Measurements from ENCODE around the gene CXCL8.

Gene CXCL8

DNA sequence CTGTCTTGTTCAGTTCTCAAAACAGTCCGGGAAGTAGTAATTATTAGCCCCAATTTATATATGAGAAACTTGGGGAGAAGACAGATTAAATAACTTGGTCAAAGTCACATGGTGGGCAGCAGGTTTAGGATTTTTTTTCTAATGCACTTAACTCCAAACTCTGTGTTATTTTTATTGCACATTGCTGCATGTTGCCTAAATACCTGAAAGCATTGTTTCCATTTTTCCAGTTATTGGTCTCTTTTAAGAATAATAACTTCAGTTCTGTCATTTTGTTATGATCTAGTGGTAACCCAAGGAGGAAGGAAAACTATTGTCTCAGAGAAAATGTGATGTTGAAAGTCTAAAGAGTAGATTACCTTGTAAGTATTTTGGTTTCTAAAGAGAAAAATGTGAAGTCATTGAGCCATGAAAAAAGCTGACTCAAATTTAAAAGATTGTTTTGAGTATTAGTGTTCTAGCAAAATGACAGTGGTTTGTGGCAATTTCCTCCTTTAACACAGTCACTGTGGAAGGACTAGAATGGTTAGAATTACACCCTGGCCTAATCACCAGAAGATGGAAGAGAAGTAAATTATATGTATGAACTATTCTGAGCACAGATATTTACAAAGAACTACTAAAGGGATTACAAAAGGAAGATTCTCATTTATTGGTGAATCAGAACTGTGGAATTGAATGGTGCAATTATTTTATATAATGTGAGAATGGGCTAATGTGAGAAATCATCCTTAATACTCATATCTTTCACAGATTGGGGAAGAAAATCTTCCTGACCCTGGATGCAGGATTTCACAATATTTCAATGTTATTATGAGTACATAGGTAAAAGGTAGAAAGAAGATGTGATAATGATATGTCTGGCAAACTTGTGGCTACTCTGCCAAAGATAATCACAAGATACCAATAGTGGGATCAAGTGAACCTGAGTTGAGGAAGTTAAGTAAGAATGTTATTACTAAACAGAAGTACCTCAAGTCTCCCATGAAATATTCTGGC lies 21.7 kb upstream of the CXCL8 start:
- DNase-seq: no peak

DNA sequence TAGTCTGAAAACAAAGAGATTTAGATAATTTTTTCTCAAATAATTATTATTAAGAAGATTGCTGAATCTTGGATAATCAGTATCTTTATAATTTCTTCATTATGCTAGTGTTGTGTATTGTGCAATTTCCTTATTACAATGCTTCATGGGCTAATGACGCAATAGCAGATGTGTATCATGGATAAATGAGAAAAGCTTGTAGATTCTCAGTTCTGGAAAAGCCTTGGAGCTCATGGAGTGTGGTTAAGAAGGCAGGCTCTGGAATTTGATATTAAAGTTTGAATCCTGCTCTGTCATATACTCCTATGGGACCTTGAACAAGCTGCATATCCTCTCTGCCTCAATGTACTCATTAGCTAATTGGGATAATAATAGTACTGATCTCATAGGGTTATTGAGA lies 18.9 kb upstream of the CXCL8 start:
- DNase-seq: no peak

DNA sequence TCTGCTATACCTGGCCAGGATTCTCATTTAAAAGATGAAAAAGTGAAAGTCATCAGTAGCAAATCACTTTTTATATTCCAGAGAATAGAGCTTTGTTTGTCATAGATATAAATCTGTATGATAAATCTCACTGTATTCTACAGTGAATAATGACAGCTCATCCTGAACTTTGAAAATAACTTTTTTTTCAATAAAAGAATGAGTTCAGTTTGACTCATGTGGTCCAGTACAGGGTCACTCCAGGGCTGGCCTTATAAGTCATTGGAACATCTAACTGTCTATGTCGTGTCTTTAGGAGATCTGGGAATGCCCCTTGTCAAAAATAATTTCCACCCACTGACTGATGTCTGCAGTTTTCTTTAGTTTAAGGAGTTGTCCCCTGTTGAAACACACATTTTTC lies 18.5 kb upstream of the CXCL8 start:
- DNase-seq: no peak

DNA sequence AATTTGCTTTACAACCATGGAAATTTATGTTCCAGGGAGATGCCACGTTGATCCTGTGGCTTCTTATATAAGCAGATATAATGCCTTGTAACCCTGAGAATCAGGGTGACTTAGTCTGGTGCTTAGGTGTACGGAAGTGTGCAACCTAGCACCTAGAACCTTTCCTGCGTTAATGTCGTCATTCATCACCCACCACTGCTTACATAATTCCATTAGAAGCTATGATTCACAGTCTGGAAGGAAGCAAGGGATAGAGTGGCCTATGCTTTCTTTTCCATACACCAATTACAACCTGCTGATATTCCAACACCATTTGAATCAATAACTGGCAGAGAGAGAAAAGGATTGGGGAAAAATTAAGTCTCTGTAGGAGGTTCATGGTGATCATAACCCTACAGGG lies 17.3 kb upstream of the CXCL8 start:
- no peak for DNase-seq

DNA sequence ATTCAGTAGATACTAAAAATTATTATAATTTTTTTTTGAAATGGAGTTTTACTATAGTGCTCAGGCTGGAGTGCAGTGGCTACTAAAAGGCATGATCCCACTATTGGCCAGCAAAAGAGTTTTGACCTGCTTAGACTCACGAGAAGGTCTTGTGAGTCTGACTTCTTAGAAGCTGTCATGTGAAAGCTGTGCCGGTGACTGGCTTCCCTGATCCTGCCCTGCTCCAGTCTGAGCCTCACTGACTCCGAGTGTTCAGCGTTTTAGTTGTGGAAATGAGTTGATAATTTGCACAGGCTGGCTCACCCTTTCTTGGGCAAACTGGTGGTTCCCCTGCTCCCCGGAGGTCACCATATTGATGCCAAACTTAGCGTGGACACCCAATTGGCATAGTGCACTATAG lies 16.4 kb upstream of the CXCL8 start:
- no peak for DNase-seq

DNA sequence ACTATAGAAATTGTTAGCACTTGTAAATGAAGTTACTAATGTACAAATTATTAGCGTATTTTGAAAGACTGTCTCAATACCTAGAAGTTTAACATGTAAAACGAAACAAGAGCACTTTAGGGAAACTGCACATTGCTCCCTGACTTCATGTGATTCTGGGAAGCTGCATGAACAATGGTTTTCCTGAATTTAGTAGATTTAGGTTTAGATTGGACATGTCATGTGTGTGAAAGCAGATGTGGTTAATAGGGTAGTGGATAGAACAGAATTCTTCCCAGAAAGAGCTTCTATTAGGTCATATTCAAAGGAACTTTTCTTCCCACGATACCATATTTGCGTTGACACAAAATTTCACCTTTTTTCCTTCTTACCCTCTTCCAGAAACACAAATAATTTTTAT lies 14.9 kb upstream of the CXCL8 start:
- no peak for DNase-seq

DNA sequence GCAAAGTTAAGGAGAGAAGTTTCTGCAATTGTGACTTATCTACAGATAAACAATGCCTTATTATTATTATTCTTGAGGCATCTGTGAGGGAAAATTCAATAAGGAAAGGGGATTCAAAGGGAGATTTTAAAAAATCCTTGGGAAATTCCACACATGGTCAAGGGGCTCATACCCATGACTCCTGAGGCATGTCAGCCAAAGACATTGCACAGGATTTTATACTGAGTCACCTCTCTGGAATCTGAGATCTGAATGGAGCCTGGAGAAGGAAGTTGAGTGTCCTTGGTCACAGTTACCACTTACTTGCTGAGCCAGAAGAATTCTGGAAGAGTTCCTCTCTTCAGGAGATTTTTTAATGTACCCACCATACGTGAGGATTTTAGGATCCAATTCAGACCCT lies 14.4 kb upstream of the CXCL8 start:
- no peak for DNase-seq

DNA sequence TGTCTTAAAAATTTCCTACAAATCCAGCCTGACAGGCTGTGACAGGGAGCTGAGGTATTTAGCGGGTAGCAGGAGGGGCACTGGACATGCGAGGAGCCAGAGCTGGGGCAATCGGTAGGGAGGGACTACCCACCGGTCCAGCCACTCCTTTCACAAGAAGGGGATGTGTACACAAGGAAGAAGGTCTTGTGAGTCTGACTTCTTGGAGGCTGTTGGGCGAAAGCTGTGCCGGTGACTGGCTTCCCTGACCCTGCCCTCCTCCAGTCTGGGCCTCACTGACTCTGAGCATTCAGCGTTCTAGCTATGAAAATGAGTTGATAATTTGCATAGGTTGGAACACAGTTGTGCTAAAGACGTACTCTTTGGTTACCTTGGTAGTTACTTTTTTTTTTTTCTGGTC lies 12.7 kb upstream of the CXCL8 start:
- no peak for DNase-seq

DNA sequence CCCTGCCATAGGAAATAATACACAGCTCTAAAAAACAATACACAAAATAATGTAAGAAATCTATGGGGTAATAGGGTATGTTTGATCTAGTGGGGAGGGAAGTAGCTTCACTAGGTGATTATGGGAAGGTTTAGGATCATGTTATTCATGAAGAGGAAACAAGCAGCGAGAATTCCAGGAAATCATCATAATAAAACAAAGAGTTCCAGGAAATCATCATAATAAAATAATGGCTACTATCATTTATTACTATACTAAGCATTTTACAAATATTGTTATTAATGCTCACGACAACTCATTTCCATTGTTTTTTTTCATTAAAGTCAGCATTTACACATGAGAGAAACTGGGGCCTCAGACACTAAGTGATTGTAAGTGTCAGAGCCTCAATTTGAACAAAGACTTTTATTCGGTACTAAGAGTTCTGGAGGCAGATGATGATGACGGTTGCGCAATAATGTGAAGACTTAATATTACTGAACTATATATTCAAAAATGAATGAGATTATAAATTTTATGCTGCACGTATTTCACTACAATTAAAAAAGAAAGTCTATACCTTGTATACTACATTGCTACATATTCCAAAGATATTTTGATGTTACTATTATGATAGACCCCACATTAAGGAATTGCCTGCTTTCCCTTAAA lies 12.2 kb upstream of the CXCL8 start:
- no peak for DNase-seq

DNA sequence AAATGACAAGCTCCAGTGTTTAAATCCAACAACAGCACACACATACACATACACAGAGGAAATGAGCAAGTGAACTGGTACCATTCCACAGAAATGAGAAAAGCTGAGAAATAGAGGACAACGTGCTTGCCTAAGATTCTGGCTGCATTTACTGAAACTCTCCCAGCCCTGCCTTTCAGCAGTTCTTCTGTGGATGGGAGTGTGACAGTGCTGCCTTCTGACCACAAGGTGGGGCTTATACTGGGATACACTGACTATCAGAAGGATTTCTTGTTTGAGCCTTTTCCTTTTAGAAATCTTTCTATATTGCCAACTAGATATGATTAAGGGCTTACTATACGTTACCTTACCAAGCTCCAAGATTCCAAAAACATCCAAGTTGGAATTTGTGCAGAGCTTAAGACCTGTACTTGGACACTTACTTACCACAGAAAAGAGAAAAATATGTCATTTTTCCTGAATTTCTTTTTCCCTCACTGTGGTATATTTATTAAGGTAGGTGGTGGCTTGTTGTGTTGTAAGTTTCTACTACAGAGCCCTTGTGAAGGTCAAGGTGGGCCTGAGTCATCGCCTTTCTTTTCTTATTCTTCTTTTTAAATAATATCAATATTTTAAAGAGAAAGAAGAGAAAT lies 10.7 kb upstream of the CXCL8 start:
- no peak for DNase-seq

DNA sequence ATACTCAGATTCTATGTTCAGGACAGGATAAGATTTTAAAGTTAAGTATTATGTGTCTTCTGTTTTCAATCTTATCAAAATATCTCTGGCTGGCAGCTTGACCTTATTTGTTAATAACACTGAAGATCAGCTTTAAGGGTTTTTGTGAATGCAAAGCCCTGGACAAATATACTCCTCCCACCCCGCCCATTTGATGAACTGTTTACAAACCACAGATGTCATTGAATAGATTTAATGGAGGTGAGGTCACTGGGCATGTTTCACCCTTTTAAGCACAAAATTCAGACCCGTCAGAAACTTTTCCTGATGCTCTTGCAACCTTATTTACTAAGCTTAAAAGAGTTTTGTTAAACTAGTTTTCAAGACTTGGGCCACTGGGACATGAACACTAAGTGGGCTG lies 10.1 kb upstream of the CXCL8 start:
- no peak for DNase-seq

DNA sequence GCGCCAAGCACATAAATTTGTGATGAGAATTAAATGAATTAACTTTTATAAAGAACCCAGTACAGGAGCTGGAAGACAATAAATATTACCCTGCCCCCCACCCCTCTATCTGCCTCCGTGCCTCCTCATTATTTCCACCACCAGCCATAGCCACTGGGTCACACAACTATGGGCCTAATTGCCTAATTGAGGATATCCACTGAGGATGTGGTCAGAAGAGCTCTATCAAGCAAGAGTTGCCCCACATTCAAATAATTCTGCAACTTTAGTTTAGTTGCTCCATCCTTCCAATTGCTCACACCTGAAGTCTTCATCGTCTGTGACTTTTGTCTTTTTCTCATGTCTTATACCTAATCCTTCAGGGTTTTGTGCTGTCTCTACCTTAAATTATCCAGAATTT lies 9.5 kb upstream of the CXCL8 start:
- no peak for DNase-seq

DNA sequence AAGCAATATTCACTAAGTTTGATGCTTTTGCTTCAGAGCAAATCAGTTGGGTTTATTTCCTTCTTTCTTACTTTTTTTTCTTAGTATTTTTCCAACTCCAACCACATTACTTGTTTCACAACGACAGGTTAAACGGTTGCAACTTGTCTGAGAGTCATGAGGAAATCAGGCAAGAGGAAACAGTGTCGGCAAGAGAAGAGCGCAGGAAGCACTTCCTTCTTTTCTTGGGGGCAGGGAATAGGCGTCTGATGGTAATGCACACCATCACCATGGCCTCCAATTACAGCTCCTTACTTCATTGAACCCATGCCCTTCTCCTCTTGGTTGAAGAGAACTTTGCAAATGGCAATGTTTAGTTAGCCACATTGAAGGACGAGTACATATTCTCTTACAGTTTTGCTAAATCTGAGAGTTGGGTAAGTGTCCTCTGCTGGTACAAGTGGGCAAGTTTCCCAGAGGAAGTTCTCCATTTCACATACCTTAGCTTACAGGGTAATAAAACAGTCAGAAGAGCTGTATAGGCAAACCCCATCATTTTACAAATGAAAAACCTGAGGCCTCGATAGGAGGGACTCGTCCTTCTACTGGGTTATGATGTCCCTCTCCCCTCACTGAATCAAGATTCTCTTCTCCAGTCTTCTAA lies 8.3 kb upstream of the CXCL8 start:
- DNase-seq: no peak

DNA sequence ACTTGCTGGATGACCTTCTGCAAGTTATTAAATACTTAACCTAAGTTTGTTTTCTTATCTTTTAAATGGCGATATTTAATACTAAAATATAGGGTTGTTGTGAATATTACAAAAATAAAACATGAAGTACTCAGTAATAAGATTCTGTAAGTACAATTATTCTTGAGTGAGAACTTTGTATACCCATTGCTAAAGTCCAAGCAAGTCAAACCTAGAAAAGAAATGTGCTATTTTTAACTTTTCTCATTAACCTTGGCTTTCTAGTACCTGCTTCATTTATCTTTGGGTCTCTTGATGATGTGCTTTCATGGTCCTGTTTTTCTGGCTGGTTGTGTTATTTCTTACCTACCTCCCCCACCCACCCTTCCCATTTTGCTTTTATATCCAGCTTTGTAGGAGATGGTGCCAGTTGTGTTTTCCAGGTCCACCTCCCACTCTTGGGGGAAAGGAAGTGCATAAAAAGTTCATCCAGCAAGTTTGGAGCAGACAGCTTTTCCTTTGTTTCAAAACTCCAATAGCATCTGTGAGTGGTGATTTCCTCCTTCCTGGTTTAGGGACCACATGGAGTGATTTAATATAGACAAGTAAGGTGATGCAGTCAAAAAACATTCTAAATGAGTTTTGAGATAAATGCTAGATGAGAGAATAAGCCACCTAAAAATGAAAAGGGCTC lies 7.5 kb upstream of the CXCL8 start:
- DNase-seq: no peak

DNA sequence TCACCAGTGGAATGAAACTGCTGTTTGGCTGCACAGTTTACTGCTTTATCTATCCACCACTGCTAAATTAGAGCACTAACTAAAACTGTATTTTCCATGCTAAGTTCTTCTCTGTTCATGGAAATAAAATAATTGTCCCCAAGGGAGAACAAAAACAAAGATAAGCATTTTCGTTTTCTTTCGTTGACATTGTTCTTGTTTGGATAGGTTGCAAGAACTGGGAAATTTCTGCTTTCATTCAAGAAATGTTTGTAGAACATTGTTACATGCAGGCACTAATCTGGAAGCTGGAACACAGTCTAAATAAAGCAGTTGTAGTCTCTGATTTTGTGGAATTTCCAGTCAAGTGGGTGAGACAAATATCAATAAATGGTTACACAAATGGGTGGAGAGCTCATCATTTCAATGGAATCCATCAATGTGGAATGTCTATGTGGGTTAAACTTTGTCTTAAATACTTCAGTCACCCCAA lies 5.8 kb upstream of the CXCL8 start:
- DNase-seq: no peak

DNA sequence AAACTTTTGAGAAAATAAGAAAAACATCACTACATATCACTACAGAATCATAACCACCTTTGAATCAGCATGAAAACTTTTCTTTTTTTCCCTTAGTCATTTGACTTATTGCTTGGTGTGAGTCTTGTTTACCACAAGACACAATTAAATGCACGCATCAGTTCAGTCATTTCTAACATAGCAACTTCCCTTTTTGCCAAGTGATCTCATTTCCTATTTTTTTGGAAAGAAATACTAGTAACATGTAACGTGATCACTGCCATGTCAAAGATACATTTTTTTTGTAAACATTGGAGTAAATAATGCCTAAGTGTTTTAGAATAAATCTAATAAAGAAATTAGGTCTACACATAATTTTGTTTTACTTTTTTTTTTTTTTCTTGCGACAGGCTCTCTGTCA lies 5.1 kb upstream of the CXCL8 start:
- no peak for DNase-seq

DNA sequence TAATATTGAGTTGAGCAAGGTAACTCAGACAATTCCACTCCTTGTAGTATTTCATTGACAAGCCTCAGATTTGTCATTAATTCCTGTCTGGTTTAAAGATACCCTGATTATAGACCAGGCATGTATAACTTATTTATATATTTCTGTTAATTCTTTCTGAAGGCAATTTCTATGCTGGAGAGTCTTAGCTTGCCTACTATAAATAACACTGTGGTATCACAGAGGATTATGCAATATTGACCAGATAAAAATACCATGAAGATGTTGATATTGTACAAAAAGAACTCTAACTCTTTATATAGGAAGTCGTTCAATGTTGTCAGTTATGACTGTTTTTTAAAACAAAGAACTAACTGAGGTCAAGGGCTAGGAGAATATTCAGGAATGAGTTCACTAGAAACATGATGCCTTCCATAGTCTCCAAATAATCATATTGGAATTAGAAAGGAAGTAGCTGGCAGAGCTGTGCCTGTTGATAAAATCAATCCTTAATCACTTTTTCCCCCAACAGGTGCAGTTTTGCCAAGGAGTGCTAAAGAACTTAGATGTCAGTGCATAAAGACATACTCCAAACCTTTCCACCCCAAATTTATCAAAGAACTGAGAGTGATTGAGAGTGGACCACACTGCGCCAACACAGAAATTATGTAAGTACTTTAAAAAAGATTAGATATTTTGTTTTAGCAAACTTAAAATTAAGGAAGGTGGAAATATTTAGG lies 821 bp downstream of the CXCL8 start:
- no peak for DNase-seq

DNA sequence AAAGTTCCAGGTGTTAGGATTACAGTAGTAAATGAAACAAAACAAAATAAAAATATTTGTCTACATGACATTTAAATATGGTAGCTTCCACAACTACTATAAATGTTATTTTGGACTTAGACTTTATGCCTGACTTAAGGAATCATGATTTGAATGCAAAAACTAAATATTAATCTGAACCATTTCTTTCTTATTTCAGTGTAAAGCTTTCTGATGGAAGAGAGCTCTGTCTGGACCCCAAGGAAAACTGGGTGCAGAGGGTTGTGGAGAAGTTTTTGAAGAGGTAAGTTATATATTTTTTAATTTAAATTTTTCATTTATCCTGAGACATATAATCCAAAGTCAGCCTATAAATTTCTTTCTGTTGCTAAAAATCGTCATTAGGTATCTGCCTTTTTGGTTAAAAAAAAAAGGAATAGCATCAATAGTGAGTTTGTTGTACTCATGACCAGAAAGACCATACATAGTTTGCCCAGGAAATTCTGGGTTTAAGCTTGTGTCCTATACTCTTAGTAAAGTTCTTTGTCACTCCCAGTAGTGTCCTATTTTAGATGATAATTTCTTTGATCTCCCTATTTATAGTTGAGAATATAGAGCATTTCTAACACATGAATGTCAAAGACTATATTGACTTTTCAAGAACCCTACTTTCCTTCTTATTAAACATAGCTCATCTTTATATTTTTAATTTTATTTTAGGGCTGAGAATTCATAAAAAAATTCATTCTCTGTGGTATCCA lies 1.6 kb downstream of the CXCL8 start:
- no peak for DNase-seq

DNA sequence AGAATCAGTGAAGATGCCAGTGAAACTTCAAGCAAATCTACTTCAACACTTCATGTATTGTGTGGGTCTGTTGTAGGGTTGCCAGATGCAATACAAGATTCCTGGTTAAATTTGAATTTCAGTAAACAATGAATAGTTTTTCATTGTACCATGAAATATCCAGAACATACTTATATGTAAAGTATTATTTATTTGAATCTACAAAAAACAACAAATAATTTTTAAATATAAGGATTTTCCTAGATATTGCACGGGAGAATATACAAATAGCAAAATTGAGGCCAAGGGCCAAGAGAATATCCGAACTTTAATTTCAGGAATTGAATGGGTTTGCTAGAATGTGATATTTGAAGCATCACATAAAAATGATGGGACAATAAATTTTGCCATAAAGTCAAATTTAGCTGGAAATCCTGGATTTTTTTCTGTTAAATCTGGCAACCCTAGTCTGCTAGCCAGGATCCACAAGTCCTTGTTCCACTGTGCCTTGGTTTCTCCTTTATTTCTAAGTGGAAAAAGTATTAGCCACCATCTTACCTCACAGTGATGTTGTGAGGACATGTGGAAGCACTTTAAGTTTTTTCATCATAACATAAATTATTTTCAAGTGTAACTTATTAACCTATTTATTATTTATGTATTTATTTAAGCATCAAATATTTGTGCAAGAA lies 2.3 kb downstream of the CXCL8 start:
- DNase-seq: no peak

DNA sequence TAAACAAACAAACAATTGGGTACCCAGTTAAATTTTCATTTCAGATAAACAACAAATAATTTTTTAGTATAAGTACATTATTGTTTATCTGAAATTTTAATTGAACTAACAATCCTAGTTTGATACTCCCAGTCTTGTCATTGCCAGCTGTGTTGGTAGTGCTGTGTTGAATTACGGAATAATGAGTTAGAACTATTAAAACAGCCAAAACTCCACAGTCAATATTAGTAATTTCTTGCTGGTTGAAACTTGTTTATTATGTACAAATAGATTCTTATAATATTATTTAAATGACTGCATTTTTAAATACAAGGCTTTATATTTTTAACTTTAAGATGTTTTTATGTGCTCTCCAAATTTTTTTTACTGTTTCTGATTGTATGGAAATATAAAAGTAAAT lies 2.9 kb downstream of the CXCL8 start:
- DNase-seq: no peak

DNA sequence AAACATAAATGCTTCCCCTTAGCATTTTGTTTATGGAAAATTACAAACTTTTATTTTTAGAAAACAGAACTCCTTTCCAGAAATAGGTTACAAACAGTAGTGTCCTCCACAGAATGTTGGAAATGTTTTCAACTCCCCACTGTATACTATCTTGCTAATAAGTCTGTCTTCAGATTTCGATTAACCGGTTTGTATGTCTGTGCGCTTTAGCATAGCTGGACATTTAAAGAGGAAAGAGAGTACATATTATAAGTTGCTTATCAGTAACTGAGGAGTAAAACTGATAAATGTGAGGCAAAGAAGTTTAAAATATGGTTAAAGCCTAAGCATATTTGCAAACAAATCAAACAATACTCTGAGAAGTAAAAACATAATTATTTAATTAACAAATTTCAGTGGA lies 3.4 kb downstream of the CXCL8 start:
- DNase-seq: no peak
